ENCODE results near the gene U2AF2.

- TF ChIP-seq PBX3 (IDR thresholded peaks at IDR 0.05) (no peak), POLR2AphosphoS5 (IDR thresholded peaks at IDR 0.05; ENCODE audit: low read depth, low read length) (no peak), EP300 (IDR thresholded peaks at IDR 0.05; ENCODE audit: borderline replicate concordance in 1 of 2, low read depth in 1 of 2, low read length in 1 of 2) (no peak), MAX (IDR thresholded peaks at IDR 0.05; ENCODE audit: low read depth) (no peak), USF1 (IDR thresholded peaks at IDR 0.05; ENCODE audit: borderline replicate concordance, low read depth) (no peak), CTCF (IDR thresholded peaks at IDR 0.05) (no peak), JUND (IDR thresholded peaks at IDR 0.05) (no peak), RAD21 (IDR thresholded peaks at IDR 0.05; ENCODE audit: low read length) (no peak), REST (IDR thresholded peaks at IDR 0.05; ENCODE audit: low read depth, low read length) (no peak)
Measured at GRCh38 chr19:55648585-55649267, 6.1 kb upstream of the U2AF2 start.
